HG03280 (cell line): ENCODE data around the gene KLHDC10.
"Not testable (repeated sequence)": the region's sequence is repeated elsewhere in the genome, so short reads cannot be mapped to it uniquely, and the experiment has no call there.

ENCODE experiments used
- ATAC-seq: cut with Tn5 transposase; IDR thresholded peaks from one replicate; pipeline ENCODE4 v1.9.1; 2021; ENCODE audit warnings: mild to moderate bottlenecking, moderate library complexity; ENCODE audit not compliant: unreplicated experiment

KLHDC10 gene

DNA sequence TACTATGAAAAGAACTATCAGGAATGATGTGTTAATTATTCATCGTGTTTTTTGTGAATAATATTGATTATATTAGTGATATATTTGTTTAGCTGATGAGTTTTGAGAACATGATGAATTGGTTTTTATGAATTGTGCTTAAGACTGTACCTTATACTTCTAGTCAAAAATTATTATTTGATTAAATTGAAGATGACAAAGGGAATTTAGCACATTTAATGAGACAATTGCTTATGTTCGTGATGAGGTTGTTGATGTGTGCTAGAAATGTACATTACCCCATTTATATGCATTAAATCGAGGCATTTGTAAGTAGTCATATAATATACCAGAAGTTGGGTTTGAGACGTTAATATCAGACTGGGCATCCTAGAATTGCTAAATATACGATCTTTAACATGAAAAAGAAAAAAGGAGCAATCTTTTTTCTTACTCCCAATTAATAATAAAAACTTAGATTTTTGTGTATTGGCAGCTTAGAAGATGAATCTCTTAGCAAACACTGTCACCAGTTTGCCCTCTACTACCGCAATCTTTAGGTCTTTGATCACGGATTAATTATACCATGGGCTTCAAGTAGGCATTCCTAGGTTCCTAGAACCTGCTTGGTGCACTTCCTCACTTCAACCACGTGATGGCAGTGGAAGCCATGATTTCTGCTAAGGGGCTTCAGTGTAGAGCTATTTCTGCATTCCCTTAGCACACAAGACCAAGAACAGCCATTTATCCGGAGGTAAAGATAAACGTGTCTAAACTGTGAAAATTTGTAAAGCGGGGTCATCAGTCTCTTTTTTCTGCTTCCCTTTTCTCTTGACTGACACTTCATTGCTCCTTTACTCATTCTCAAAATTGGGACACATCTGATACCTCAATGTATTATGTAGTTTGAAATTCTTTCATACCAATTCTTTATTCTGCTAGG is 1.6 kb downstream of the KLHDC10 start:
- peak; percentile 32 for ATAC-seq

DNA sequence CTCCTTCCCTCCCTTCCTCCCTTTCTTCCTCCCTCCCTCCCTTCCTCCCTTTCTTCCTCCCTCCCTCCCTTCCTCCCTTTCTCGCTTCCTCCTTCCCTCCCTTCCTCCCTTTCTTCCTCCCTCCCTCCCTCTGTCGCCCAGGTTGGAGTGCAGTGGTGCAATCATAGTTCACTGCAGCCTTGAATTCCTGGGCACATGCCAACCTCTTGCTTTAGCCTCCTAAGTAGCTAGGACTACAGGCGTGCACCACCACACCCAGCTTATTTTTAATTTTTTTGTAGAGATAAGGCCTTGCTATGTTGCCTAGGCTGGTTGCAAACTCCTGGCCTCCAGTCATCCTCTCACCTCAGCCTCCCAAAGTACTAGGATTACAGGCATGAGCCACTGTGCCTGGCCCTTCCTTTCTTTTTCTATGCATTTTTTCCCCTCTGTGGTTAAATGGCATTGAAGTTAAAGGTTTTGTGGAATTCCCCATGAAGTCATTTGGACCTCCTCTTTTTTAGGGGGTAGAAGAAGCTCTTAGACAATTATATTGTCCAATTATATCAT is 9.6 kb downstream of the KLHDC10 start:
- ATAC-seq = no peak

DNA sequence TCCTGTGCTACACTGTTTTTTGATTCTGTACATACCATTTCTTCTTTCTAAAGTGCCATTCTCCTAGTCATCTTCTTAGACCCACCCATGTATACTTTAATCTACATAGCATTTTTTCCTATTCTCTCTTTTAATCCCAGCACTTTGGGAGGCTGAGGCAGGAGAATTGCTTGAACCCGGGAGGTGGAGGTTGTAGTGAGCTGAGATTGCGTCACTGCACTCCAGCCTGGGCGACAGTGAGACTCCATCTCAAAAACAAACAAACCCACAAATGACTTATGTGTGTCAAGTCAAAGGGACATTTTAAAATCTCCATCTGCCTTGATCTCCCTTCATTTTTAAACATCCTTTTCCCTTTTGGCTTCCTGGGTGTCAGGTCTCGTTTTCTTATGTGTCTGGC is 13.2 kb downstream of the KLHDC10 start:
- ATAC-seq = not testable (repeated sequence)

DNA sequence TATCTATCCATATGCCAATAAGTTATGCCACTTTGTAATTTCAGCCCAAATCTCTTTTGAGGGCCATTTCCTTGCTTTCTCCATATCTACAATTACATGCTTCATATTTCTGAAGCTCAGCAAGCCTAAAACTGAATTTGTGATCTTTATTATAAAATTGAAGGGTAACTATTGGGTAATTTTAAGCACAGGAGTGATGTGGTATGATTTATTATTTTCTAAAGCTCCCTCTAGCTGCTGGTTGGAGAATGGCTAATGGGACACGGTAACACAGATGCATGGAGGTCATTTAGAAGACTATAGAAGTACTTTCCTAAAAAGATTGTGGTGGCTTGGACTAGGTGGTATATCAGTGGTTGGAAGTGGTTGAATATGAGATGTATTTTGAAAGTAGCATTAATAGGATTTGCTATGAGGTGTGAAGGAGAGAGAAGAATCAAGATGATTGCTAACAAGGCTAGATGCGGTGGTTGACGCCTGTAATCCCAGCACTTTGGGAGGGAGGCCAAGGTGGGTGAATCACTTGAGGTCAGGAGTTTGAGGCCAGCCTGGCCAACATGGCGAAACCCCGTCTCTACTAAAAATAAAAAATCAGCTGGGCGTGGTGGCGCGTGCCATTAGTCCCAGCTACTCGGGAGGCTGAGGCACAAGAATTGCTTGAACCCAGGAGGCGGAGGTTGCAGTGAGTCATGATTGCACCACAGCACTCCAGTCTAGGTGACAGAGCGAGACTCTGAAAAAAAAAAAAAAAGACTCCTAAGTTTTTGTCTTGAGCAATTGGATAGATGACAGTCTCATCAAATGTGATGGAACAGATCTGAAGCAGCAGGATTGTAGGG is 13.9 kb downstream of the KLHDC10 start:
- no peak for ATAC-seq

DNA sequence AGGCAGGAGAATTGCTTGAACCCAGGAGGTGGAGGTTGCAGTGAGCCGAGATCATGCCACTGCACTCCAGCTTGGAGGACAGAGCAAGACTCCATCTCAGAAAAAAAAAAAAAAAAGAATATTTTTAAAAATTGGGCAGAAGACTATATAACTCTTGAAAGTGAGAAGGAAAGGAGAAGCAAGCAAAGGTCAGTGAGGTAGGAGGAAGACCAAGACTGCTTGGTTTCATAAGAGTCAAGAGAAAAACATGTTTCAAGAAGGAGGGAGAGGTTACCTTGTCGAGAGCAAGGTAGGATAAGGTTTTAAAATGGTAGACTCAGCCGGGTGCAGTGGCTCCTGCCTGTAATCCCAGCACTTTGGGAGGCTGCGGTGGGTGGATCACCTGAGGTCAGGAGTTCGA is 14.9 kb downstream of the KLHDC10 start:
- ATAC-seq = not testable (repeated sequence)

DNA sequence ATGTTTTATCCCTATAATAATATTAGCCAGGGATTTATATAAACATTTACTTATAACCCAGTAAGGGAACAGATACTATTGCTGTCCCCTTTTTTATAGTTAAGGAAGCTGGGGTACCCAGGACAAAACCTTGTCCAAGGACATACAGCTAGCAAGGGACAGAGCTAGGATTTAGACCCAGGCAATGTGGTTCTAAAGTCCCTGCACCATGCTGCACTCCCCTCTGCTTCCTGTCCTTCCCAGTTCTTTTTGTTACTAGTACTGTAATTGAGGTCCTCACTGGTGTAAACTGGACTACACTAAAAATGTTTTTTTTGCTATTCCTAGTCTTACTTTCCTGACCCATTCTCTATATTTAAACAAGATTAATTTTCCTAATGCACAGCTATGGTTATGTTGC is 16.6 kb downstream of the KLHDC10 start:
- no peak for ATAC-seq

DNA sequence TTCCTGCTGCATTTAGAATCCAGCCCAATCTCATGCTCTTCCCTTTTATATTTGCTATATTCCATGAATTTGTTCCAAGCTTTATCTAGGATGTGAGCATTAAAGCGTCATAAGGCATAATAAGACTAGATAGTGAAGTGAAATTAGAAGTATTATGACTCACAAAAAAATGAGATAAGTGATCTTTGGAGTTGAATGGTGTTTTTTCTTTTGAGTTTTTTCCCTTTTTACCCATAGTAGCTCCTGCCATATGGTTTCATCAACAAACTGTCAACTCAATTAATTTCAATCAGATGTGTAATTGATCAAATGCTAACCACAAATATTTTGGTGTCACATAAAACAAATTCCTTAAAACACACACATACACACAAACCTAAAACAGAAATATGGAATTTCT is 17.0 kb downstream of the KLHDC10 start:
- ATAC-seq = no peak

DNA sequence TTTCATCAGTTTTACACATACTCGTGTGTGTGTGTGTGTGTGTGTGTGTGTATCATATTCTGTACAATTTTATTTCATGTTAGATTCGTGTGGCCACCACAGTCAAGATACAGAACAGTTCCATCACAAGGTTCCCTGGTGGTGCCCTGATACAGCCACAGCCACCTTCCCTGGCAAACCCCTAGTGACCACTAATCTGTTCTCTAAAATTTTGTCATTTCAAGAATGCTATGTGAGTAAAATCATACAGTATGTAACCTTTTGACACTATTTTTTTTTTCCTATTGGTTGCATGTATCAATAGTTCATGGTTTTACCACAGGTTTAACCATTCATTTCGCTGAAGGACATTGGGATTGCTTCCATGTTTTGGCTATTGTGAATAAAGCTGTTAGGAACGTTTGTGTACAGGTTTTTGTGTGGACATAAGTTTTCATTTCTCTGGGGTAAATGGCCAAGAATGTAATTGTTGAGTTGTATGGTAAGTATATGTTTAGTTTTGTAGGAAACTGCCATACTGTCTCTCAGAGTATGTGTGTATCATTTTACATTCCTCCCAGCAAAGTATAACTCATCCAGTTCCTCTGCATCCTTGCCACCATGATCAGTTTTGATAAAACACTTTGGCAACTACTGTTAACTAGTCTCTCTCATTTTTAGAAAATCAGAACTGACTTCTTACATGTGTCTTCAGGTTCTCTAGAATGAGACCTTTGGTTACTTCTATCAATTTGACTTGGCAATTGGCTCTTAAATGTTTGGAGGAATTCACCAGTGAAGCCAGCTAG is 20.6 kb downstream of the KLHDC10 start:
- no peak for ATAC-seq

DNA sequence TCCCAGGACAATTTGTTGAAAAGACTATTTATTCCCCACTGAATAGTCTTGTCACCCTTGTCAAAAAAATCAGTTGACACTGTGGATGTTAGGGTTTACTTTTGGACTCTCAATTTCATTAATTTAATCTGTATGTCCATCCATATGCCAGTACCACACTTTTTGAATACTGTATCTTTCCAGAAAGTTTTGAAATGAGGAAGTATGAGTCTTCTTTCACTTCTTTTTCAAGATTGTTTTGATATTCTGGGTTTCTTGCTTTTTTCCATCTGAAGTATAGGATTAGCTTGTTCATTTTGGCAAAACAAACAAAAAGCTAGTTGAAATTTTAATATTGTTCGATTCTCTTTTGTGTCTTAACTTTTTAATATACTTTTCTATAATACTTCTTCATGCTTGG is 21.7 kb downstream of the KLHDC10 start:
- no peak for ATAC-seq

DNA sequence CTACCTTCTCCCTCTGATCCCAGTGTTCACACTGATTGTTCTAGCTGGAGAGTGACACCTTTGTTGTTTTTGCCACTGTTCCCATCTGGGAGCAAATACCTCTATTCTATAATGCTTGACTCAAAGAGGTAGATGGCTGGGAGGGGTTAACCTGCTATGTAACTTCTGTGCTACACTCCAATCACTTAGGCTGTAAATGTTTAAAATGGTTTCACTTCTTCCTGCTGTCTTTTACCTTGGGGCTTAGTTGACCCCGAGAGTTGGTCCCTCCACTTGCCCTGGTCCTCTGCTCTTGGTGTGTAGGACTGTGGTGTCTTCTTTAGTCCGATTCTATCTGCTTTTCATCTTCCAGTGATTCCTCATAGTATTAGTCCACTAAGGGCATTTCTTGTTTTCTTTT is 22.3 kb downstream of the KLHDC10 start:
- ATAC-seq = no peak

DNA sequence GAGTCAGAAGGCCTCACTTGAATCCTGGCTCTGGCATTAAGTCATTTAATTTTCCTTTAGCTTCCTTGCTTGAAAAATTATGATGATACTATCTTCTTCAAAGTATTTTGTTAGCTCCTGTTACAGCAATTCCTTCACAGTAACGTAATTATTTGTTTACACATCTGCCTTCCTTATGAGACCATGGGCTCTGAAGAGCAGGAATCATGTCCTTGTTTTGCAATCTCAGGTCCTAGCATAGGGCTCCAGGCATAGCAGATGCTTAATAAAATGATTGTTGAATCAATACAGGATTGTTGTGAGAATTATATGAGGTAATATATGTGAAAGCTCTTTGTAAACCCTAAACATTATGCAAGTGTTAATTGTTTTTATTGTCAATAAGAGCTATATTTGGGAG is 25.5 kb downstream of the KLHDC10 start:
- no peak for ATAC-seq

DNA sequence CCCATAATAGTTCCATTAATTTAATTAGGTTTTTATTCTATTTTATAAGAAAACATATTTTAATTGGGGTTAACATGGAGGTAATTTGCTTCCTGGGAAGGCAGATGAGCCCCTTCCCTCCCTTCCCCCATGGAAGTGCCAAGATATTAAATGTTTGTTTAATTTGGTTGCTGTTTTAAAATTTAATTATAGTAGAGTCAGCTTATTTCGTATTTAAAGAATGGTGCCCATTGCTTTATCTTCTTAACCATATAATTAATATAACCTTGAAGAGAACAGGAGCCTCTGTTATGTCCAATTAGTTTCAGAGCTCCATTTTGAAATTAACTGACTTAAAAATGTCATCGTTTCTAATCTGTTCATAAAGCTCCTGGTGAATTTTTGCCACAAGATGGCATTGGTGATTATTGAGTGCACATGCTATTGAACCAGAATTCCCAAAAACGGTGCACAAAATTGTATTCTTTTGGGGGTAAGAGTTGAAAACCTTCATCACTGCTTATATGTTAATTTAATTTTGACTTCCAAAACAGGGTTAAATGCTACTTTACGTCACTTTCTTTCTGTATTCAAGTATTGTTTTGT is 26.0 kb downstream of the KLHDC10 start:
- ATAC-seq = no peak

DNA sequence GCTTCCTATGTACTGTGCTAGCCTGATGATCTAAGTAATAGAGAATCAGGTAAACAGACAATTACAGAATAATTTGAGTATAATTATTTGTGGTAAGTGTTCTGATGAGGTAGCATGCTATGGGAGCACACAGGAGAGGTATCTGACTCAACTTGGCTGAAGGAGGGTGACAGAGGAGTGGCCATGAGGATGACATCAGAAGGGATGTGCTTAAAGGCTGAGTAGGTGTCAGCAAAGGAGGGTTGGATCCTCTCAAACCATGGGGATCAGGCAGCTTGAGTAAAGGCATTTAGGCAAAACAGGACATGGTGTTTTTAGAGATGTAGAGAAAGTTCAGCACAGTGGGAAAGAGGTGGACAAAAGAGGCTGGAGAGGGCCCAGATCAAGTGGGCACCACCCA is 29.0 kb downstream of the KLHDC10 start:
- ATAC-seq = no peak

DNA sequence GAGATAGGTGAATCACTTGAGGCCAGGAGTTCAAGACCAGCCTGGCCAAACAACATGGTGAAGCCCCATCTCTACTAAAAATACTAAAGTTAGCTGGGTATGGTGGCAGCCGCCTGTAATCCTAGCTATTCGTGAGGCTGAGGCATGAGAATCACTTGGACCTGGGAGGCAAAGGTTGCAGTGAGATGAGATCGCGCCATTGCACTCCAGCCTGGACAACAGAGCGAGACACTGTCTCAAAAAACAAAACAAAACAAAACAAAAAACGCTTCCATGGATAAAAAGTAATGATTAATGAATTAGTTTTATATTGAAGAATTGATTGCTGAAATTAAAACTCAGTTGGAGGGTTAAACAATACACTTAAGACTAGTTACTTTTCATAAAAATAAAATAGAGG is 32.3 kb downstream of the KLHDC10 start:
- no peak for ATAC-seq

DNA sequence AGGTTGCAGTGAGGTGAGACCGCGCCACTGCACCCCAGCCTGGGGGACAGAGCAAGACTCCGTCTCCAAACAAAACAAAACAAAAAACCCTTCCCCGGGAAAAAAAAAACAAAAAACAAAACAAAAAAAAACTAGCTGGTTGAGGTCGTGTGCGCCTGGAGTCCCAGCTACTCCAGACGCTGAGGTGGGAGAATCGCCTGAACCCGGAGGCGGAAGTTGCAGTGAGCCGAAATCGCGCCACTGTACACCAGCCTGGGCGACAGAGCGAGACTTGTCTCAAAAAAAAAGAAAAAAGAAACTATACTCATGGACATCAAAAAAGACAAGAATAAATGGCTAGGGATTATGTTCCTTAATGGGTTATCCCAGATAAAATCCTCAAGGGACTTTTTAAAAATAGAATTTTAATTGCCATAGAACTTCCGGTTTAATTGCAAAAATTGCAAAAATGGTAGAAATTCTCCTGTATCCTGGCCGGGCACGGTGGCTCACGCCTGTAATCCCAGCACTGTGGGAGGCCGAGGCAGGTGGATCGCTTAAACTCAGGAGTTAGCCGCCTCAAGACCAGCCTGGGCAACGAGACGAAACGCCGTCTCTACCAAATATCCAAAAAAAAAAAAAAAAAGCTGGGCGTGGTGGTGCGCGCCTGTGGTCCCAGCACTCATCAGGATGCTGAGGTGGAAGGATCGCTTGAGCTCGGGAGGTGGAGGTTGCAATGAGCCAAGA is 37.8 kb downstream of the KLHDC10 start:
- no peak for ATAC-seq

DNA sequence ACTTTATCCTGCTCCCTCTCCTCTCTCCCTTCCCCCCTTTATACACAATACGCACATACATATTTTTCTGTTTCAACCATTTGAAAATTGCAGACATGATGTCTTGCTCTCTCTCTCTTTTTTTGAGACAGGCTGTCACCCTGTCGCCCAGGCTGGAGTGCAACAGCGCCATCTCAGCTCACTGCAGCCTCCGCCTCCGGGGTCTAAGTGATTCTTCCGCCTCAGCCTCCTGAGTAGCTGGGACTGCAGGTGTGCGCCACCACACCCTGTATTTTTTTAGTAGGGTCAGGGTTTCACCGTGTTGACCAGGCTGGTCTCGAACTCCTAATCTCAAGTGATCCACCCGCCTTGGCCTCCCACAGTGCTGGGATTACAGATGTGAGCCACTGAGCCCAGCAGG is 38.5 kb downstream of the KLHDC10 start:
- ATAC-seq = no peak

DNA sequence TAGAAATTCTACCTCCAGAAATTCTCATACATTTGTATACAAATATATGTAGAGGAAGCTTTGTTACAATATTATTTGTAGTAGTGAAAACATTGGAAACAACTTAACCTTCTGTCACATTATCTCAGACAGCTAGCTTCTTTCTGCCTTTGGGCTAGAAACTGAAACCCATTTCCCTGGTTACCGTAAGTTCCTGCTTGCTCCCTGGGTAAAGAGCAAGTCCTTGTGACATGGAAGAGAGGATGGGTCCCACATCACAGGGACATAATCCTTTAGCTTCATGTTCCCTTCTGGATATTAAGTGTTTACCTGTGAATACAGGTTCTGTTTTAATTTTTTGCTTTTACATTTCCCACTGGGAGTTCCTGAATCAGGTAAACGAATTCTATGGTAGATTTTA is 41.8 kb downstream of the KLHDC10 start:
- no peak for ATAC-seq

DNA sequence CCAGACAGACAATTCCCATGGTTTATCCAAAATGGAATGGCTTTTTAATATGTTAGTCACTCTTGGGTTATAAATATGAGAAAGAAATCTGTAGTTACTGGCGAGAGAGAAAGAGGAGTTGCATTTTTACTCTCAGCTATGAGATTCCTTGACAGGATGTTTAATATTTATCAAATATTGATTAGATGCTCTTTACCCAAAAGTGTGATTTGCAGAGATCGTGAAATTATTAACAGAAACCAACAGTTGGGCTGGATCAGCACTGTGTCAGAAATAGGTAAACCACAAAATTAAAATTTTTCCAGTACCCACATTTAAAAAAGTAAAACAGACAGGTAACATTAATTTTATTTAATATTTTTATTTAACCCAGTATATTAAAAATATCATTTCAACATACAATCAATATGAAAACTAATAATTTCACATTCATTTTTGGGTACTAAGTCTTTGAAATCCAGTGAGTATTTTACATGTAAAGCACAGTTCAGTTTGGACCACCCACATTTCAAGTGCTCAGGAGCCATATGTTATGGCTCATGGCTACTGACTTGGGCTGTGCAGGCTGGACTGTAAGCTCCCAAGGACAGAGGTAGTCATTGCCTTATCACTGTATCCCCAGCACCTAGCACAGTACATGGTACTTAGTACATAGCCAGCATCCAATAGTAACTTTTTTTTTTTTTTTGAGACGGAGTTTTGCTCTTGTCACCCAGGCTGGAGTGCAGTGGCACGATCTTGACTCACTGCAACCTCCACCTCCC is 42.5 kb downstream of the KLHDC10 start:
- ATAC-seq = no peak

DNA sequence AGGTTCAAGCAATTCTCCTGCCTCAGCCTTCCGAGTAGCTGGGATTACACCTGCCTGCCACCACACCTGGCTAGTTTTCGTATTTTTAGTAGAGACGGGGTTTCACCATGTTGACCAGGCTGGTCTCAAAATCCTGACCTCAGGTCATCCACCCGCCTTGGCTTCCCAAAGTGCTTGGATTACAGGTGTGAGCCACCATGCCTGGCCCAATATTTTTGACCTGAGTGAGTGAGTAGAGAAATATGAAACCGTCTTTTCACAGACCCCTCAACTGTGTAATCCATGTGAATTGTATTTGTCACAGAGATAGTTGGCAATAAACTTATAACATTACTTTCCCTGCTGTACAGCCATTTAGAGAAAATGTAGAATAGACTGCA is 43.1 kb downstream of the KLHDC10 start:
- not testable (repeated sequence) for ATAC-seq
